Measurements from ENCODE around the gene DRAXIN.

GRCh38 chr1:11720525-11720924 is 29.0 kb downstream of the DRAXIN start:
- TF ChIP-seq CTCF (IDR thresholded peaks at IDR 0.05) (no peak), POLR2A (IDR thresholded peaks at IDR 0.05) (no peak), EP300 (IDR thresholded peaks at IDR 0.05) (no peak), POLR2AphosphoS5 (IDR thresholded peaks at IDR 0.05) (no peak)
